GM12878 (cell line): ENCODE results near the gene KLF12. TPM values are rescaled to one million over a fixed set of nuclear protein-coding genes. Genes with fewer than 3 reads are reported as not detected.
A peak's percentile ranks its signal among the peaks of the same experiment; 100 is the strongest.

Experiments used
- ATAC-seq: fragments of 200-7000 bp; cut with Tn5 transposase; 3 replicates; pipeline ENCODE4 v1.9.1; 2020; ENCODE audit warnings: mild to moderate bottlenecking, moderate library complexity
- BruUV-seq: library from RNA; stranded (reverse); fragments of 400-500 nt; replicated peaks from 2 replicates; lab custom pipeline; 2021; lab: Mats Ljungman, UMichigan
- CTCF ChIA-PET: fragments of 300-600 bp; sonication (Branson Sonifier 250); formaldehyde crosslinking; extraction: SDS; loops from one replicate; lab custom pipeline; 2021; ENCODE audit warnings: inconsistent platforms; lab: Yijun Ruan, JAX
- POLR2A ChIA-PET: fragments of 350-600 bp; formaldehyde crosslinking; extraction: SDS; loops from one replicate; lab custom pipeline; 2021; ENCODE audit warnings: inconsistent platforms; lab: Charles Lee
- RAD21 ChIA-PET: fragments of 300-600 bp; sonication (Branson Sonifier 250); formaldehyde crosslinking; loops from one replicate; lab custom pipeline; 2023; ENCODE audit warnings: antibody characterized with exemption; ENCODE audit not compliant: unreplicated experiment; lab: Charles Lee
- SMC1A ChIA-PET: fragments of 300-600 bp; sonication (Branson Sonifier 250); formaldehyde crosslinking; loops from one replicate; lab custom pipeline; 2023; ENCODE audit not compliant: unreplicated experiment, uncharacterized antibody; lab: Charles Lee
- DNase-seq: peaks from one replicate; pipeline ENCODE4 v3.0.0-alpha.2; 2011; ENCODE audit warnings: low read depth, low spot score
- FAIRE-seq: peaks from 3 replicates; lab custom pipeline; 2011; peaks lifted over from hg19 to GRCh38; lab: Jason Lieb, UNC
- H2AFZ ChIP-seq: 2 replicates; pipeline ENCODE4 v1.6.0; 2011; ENCODE audit warnings: low read depth, low read length, control low read depth; ENCODE audit not compliant: control insufficient read depth
- H3K27ac ChIP-seq: 2 replicates; pipeline ENCODE4 v1.5.1; 2011; ENCODE audit warnings: control low read depth; ENCODE audit not compliant: control insufficient read depth, insufficient read depth
- H3K27me3 ChIP-seq, 2 experiments: replicated peaks in 1 of 2; 2 replicates each; pipeline versions ENCODE4 v1.6.0 to v1.6.1; 2011; ENCODE audit warnings: low read length in 1 of 2; ENCODE audit not compliant: control insufficient read depth in 2 of 2, insufficient read depth in 2 of 2
- H3K36me3 ChIP-seq, 2 experiments: 2 replicates each; pipeline ENCODE4 v1.5.1; 2011; ENCODE audit warnings: low read length in 1 of 2; ENCODE audit not compliant: control insufficient read depth in 2 of 2, insufficient read depth in 2 of 2
- H3K4me1 ChIP-seq: 2 replicates; pipeline ENCODE4 v1.6.1; 2011; ENCODE audit warnings: mild to moderate bottlenecking, low read length, moderate library complexity, mixed read lengths; ENCODE audit not compliant: control insufficient read depth, insufficient read depth
- H3K4me2 ChIP-seq: 2 replicates; pipeline ENCODE4 v1.6.0; 2011; ENCODE audit warnings: control low read depth; ENCODE audit not compliant: control insufficient read depth, insufficient read depth
- H3K4me3 ChIP-seq: fragments of 200-600 bp; sonication (generic); 2 replicates; pipeline ENCODE4 v1.5.1; 2016
- H3K79me2 ChIP-seq: 2 replicates; pipeline ENCODE4 v1.6.0; 2011; ENCODE audit warnings: low read length; ENCODE audit not compliant: control insufficient read depth, insufficient read depth
- H3K9ac ChIP-seq: 2 replicates; pipeline ENCODE4 v1.8.0; 2011; ENCODE audit warnings: low read length, control low read depth, mixed read lengths; ENCODE audit not compliant: control insufficient read depth, insufficient read depth
- H3K9me3 ChIP-seq: replicated peaks from 3 replicates; pipeline ENCODE4 v1.5.1; 2011; ENCODE audit warnings: mild to moderate bottlenecking, low read length; ENCODE audit not compliant: control insufficient read depth, insufficient read depth
- H4K20me1 ChIP-seq: 2 replicates; pipeline ENCODE4 v1.6.0; 2011; ENCODE audit not compliant: control insufficient read depth, insufficient read depth
- FOXM1 ChIP-seq: IDR thresholded peaks from 2 replicates; pipeline ENCODE4 v1.6.1; 2012; ENCODE audit warnings: low read depth, mild to moderate bottlenecking, inconsistent platforms, low read length, moderate library complexity
- MEF2A ChIP-seq: IDR thresholded peaks from 2 replicates; pipeline ENCODE4 v1.6.1; 2011; ENCODE audit warnings: low read depth, mild to moderate bottlenecking, low read length, moderate library complexity; ENCODE audit not compliant: insufficient read depth
- NBN ChIP-seq: fragments of 450-650 bp; IDR thresholded peaks from 2 replicates; pipeline ENCODE4 v1.6.1; 2016
- NR2F1 ChIP-seq: fragments of 450-650 bp; conservative IDR thresholded peaks from 2 replicates; pipeline ENCODE4 v1.6.1; 2017; ENCODE audit warnings: mild to moderate bottlenecking
- RB1 ChIP-seq: fragments of 450-650 bp; formaldehyde crosslinking; IDR thresholded peaks from 2 replicates; pipeline ENCODE4 v1.6.1; 2017; ENCODE audit warnings: mild to moderate bottlenecking, borderline replicate concordance
- TAF1 ChIP-seq: IDR thresholded peaks from 2 replicates; pipeline ENCODE4 v1.6.1; 2011; ENCODE audit warnings: mild to moderate bottlenecking, low read depth, low read length, borderline replicate concordance
- ZBTB4 ChIP-seq: fragments of 450-650 bp; formaldehyde crosslinking; IDR thresholded peaks from 2 replicates; pipeline ENCODE4 v1.4.0; 2022; ENCODE audit warnings: mild to moderate bottlenecking, moderate library complexity
- ZZZ3 ChIP-seq: IDR thresholded peaks from 2 replicates; pipeline ENCODE4 v1.6.1; 2011; ENCODE audit warnings: low read depth; ENCODE audit not compliant: control insufficient read depth, insufficient read length
- WGBS: methylation state at CpG from one replicate; pipeline ENCODE4 v1.1.6; 2016; ENCODE audit warnings: low lambda C conversion rate; ENCODE audit not compliant: insufficient replicate concordance, insufficient coverage; ENCODE audit errors: missing lambda C conversion rate; 5-methylcytosine and 5-hydroxymethylcytosine counted together
- in situ Hi-C: fragments of 300-500 bp; cut with MboI; formaldehyde crosslinking; loops from 9 replicates; pipeline ENCODE4 v1.14.3; 2018; ENCODE audit warnings: mixed read lengths
- intact Hi-C: fragments of 100-400 bp; cut with micrococcal nuclease; formaldehyde crosslinking; loops from one replicate; pipeline ENCODE4 v1.14.2; 2022; ENCODE audit not compliant: unreplicated experiment
- polyA plus RNA-seq, 11 experiments: library from polyadenylated mRNA; depleted of rRNA in 4 of 11; unstranded in 6 of 11; stranded (reverse) in 5 of 11; fragments of >200 nt; fragmentation: Nextera tagmentation in 4 of 11; fragmentation: Illumina TruSeq in 1 of 11; extraction: Ambion mirVana in 4 of 11; extraction: Trizol in 1 of 11; gene quantifications; 1 replicate in 1 of 11; 2 replicates in 10 of 11; pipeline versions ENCODE4 v1.2.1 to v1.2.3, GENCODE V29; 2011 to 2016; ENCODE audit warnings: inconsistent platforms in 2 of 11, missing spikeins in 2 of 11, low read depth in 1 of 11
- total RNA-seq, 4 experiments: library from RNA; depleted of rRNA in 3 of 4; stranded (reverse); fragments of >200 nt in 3 of 4; fragmentation: Illumina TruSeq in 1 of 4; extraction: Trizol in 1 of 4; gene quantifications; 2 replicates each; pipeline versions ENCODE4 v1.2.1 to v1.2.3, GENCODE V29; 2013 to 2021
- TF ChIP-seq, protein P1 (sequence below): IDR thresholded peaks from 2 replicates; pipeline ENCODE4 v1.6.1; 2012; ENCODE audit warnings: low read length, inconsistent platforms

KLF12 gene
- total and polyA plus RNA-seq, 10 of the 15 experiments (the other 5 are each of a cell fraction or from before 2014, with no cell fraction given), result 0.11 to 11.4 (median 0.98) TPM

DNA sequence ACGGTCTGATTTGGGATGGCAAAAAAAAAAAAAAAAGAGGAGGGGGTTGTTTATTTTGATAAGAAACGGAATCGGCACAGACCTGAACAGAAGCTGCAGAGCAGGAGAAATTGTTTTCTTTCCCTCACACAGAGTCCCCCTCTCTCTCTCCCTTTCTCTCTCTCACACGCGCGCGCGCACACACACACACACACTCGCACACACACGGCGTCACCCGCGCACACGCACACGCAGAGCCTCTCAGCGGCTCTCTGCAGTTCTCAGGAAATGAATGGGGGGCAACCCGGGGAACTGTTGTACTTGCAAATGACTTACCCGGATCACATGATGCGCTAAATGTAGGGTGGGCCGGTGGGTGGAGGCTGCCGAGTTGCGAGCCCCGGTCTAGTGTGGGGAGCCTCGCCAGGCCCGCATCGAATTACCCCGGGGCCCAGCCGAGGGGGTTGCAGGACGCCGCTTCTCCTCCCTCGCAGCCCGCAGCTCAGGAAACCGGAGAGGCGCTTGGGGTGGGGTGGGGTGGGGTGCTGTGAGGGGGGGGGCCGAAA is 475 bp downstream of the KLF12 start (continued):
- TF ChIP-seq, protein P1, sequence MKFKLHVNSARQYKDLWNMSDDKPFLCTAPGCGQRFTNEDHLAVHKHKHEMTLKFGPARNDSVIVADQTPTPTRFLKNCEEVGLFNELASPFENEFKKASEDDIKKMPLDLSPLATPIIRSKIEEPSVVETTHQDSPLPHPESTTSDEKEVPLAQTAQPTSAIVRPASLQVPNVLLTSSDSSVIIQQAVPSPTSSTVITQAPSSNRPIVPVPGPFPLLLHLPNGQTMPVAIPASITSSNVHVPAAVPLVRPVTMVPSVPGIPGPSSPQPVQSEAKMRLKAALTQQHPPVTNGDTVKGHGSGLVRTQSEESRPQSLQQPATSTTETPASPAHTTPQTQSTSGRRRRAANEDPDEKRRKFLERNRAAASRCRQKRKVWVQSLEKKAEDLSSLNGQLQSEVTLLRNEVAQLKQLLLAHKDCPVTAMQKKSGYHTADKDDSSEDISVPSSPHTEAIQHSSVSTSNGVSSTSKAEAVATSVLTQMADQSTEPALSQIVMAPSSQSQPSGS, result no peak
- TF ChIP-seq MEF2A, result no peak

DNA sequence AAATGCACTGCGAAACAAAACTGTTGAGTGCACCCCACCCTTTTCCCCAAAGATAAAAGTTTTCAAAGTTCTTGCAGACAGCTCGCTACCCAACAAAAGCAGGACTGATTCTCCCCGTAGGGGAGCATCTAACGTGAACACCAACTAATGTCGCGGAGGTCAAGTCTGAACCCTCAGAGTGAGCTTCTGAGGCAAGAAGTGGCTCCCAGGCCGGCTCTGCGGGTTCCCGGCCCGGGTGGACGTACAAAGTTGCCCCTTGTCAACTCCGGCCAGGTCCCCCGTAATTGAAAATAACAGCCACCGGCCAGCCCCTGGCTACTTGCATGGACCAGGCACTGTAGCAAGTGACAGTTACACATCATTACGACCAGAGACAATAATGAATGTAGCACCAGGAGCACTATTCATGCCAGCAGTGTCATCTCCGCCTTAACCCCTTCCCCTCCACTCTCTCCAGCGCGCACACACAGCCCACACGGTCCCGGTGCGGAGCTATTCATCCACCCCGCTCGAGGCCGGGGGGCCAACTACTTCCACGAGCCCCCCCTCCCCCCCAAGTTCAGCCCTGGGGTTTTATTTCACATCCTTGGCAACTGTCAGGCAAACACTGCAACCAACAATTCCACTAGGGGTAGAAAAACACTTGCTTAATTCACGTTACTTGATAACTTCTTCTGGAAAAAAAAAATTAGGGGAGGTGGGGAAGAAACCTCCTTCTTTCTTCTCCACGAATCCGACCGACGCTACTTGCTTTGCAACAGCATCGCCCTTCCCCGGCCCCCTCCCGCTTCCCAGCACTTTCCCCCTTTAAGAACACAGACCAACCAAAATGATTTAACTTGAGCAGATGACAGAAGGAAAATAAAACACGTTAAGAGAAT is 1.2 kb downstream of the KLF12 start:
- no peaks in the 10 kb centered on the region for H3K9me3 ChIP-seq
- H3K4me2 ChIP-seq, result peak overlapping the region; percentile 80
- peaks cover 26% of the 10 kb centered on the region for H3K79me2 ChIP-seq
- H4K20me1 ChIP-seq, result no peaks in the 10 kb centered on the region
- ChIA-PET POLR2A (interaction anchor here (0.6 to 1.8 kb wide), 2 partner anchors 73 to 106 kb away, joined by 4 to 6 read pairs; no protein-coding TSS in a partner anchor), RAD21 (interaction anchor here (0.7 to 2.3 kb wide), 9 partner anchors 9 to 297 kb away, joined by 3 to 10 read pairs (median 4); no protein-coding TSS in a partner anchor), CTCF (interaction anchor here (0.6 to 1.2 kb wide), 4 partner anchors 267 to 765 kb away, joined by 3 to 4 read pairs (median 3); no protein-coding TSS in a partner anchor), SMC1A (interaction anchor here (0.7 to 2.8 kb wide), 11 partner anchors 12 to 174 kb away, joined by 3 to 11 read pairs (median 3); no protein-coding TSS in a partner anchor)
- H3K9ac ChIP-seq, result peak overlapping the region; percentile 48
- H3K27me3 ChIP-seq, result no peaks in the 10 kb centered on the region
- H2AFZ ChIP-seq, result peak overlapping the region; percentile 51
- peak; percentile 7 for ATAC-seq
- under 1% methylated on average over 33 of the region's 34 CpGs for WGBS
- intact Hi-C loops (loop anchor here (2.0 to 10.0 kb wide), 2 partner anchors 70 to 168 kb away; no protein-coding TSS in a partner anchor), in situ Hi-C loops (no loop called here)
- no peak for DNase-seq
- peak overlapping the region; percentile 48 for H3K27ac ChIP-seq
- no TSS peak for BruUV-seq
- FAIRE-seq, result no peak
- no peaks in the 10 kb centered on the region for H3K36me3 ChIP-seq
- TF ChIP-seq ZBTB4 (no peak), RB1 (no peak), NBN (no peak), FOXM1 (no peak), NR2F1 (peak; percentile 51), TAF1 (no peak), ZZZ3 (no peak)
- peak overlapping the region; percentile 82 for H3K4me3 ChIP-seq
- peaks cover 5% of the 10 kb centered on the region; the same call in 1 of the 2 replicates for H3K4me1 ChIP-seq
